ENCODE measurements around the gene FANCC. TPM values are rescaled to one million over a fixed set of nuclear protein-coding genes. Genes with fewer than 3 reads are reported as not detected.

FANCC gene
- total RNA-seq, 2 donors from 2014 or later: 4.9 to 21.2 TPM

DNA sequence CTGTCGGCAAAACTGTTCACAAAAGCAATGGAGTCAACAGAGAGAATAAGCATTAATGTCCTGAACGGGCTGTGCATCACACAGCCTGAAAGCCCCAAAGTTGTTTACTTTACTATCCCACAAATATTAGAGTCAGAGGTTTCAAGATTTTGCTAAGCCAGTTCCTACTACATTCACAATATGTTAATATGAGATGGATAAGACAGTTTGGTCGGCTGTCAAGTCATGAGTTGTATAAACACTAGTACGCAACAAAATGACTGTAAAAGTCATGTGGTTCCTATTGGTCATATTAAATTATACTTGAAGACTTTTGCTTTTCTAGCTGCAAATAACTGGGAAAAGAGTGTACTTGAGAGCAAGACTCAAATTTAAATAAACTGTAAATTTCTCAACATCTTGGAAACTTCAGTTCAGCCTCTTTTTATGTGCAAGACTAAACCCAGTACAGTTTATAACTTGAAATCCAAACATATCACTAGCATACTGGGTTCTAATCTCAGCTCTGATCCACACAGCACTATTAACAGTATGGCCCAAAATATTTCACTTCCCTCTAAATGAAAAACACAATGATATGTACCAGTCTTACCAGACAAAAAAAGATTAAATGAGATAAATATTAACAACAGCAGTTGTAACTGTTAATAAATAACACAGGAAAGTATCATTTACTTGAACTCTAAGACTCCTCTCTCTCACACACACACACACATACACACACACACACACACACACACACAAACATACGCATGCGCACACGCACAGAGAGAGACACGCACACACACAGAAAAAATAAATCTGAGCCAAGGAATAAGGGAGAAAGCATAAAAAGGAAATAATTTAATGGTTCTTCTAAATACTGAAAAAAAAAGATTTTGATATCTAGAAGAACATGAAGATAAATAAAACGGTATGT lies 33.1 kb downstream of the FANCC start:
- Histone ChIP-seq H3K9me3 (no peaks in the 10 kb centered on the region), H3K27ac (no peak overlapping the region), H3K27me3 (replicated peaks; ENCODE audit: insufficient read depth) (no peaks in the 10 kb centered on the region), H3K4me3 (no peak overlapping the region), H3K36me3 (no peaks in the 10 kb centered on the region), H3K4me1 (replicated peaks) (no peaks in the 10 kb centered on the region)
- intact Hi-C loops (cut with DNase I): no loop called here
- TF ChIP-seq POLR2A (IDR thresholded peaks at IDR 0.05): no peak
- TF ChIP-seq, protein P1, sequence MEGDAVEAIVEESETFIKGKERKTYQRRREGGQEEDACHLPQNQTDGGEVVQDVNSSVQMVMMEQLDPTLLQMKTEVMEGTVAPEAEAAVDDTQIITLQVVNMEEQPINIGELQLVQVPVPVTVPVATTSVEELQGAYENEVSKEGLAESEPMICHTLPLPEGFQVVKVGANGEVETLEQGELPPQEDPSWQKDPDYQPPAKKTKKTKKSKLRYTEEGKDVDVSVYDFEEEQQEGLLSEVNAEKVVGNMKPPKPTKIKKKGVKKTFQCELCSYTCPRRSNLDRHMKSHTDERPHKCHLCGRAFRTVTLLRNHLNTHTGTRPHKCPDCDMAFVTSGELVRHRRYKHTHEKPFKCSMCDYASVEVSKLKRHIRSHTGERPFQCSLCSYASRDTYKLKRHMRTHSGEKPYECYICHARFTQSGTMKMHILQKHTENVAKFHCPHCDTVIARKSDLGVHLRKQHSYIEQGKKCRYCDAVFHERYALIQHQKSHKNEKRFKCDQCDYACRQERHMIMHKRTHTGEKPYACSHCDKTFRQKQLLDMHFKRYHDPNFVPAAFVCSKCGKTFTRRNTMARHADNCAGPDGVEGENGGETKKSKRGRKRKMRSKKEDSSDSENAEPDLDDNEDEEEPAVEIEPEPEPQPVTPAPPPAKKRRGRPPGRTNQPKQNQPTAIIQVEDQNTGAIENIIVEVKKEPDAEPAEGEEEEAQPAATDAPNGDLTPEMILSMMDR (IDR thresholded peaks at IDR 0.05): no peak
- TF ChIP-seq POLR2AphosphoS5 (IDR thresholded peaks at IDR 0.05): peak; percentile 18
- 57% methylated on average over 9 of the region's 9 CpGs for WGBS
- no peak for DNase-seq (ENCODE audit: low spot score)

DNA sequence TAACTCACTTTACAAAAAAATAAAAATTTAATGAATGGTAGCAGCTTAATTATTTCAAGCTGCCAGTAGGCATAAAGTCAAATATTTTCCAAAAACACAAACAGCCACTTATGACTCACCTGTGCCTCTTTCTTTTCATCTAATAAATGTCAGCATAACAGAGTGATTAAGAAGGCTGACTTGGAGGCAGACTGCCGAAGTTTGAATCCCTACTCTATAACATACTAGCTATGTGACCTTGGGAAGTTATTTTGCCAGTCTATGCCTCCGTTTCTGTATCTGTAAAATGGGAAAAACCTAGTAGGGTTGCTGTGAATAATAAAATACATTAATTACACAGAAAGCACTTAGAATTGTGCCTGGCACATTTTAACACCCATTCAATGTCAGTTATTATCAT lies 33.8 kb downstream of the FANCC start:
- H3K36me3 ChIP-seq: no peaks in the 10 kb centered on the region
- TF ChIP-seq POLR2AphosphoS5 (IDR thresholded peaks at IDR 0.05): no peak
- TF ChIP-seq POLR2A (IDR thresholded peaks at IDR 0.05): no peak
- TF ChIP-seq, protein P1 (IDR thresholded peaks at IDR 0.05): no peak
- H3K4me3 ChIP-seq: no peak overlapping the region
- H3K9me3 ChIP-seq: no peaks in the 10 kb centered on the region
- H3K27ac ChIP-seq: no peak overlapping the region
- no peak for DNase-seq (ENCODE audit: low spot score)
- H3K27me3 ChIP-seq (replicated peaks; ENCODE audit: insufficient read depth): no peaks in the 10 kb centered on the region
- no peaks in the 10 kb centered on the region for H3K4me1 ChIP-seq (replicated peaks)
- intact Hi-C loops (cut with DNase I): no loop called here
- 27% methylated on average over 2 of the region's 2 CpGs for WGBS

DNA sequence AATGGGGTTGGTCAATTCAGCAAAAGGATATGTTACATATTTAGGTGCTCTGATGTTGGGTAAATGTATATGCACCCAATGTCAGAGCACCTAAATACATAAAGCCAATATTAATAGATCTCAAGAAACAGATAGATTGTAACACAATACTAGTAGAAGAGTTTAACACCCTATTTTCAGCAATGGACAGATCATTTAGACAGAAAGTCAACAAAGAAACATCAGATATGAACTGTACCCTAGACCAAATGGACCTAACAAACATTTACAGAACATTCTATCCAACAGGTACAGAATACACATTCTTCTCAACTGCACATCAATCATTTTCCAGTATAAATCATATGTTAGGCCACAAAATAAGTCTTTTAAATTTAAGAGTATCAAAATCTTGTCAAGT lies 35.2 kb downstream of the FANCC start:
- no peaks in the 10 kb centered on the region for H3K36me3 ChIP-seq
- H3K4me1 ChIP-seq (replicated peaks): no peaks in the 10 kb centered on the region
- no peak for DNase-seq (ENCODE audit: low spot score)
- H3K4me3 ChIP-seq: no peak overlapping the region
- no peaks in the 10 kb centered on the region for H3K9me3 ChIP-seq
- H3K27ac ChIP-seq: no peak overlapping the region
- intact Hi-C loops (cut with DNase I): no loop called here
- no peak for TF ChIP-seq POLR2AphosphoS5 (IDR thresholded peaks at IDR 0.05)
- TF ChIP-seq, protein P1 (IDR thresholded peaks at IDR 0.05): no peak
- no peak for TF ChIP-seq POLR2A (IDR thresholded peaks at IDR 0.05)
- H3K27me3 ChIP-seq (replicated peaks; ENCODE audit: insufficient read depth): no peaks in the 10 kb centered on the region

DNA sequence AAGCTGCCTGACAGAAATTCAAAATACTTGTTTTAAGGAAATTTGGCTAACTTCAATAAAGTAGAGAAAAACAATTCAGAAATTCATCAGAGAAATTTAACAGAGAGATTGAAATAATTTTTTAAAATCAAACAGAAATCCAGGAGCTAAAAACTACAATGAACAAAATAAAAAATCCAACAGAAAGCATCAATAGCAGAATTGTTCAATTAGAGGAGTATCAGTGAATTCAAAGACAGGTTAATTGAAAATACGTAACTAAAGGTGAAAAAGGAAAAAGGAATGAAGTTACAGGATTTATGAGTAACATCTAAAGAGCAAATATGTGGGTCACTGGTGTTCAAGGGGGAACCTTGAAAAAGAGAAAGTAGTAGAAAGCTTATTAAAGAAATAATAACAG lies 36.8 kb downstream of the FANCC start:
- intact Hi-C loops (cut with DNase I): no loop called here
- DNase-seq (ENCODE audit: low spot score): no peak
- H3K36me3 ChIP-seq: no peaks in the 10 kb centered on the region
- H3K27me3 ChIP-seq (replicated peaks; ENCODE audit: insufficient read depth): no peaks in the 10 kb centered on the region
- TF ChIP-seq, protein P1 (IDR thresholded peaks at IDR 0.05): no peak
- TF ChIP-seq POLR2AphosphoS5 (IDR thresholded peaks at IDR 0.05) (no peak), POLR2A (IDR thresholded peaks at IDR 0.05) (no peak)
- 95% methylated on average over 1 of the region's 1 CpG for WGBS
- no peak overlapping the region for H3K27ac ChIP-seq
- H3K9me3 ChIP-seq: no peaks in the 10 kb centered on the region
- no peaks in the 10 kb centered on the region for H3K4me1 ChIP-seq (replicated peaks)
- no peak overlapping the region for H3K4me3 ChIP-seq

DNA sequence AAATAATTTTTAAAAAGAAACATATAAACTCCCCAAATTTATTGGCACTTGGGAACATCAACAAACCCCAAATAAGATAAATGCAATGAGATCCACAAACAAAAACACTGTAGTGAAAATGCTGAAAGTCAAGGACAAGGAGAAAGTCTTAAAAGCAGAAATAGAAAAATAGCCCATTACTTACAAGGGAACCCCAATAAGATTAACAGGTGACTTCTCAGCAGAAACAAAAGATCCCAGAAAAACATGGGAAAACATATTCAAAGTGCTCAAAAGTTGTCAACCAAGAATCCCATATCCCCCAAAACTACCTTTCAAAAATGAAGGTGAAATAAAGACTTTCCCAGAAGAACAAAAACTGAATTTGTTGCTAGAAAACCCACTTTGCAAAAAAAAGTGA lies 40.0 kb downstream of the FANCC start:
- H3K9me3 ChIP-seq: no peaks in the 10 kb centered on the region
- TF ChIP-seq POLR2AphosphoS5 (IDR thresholded peaks at IDR 0.05) (no peak), POLR2A (IDR thresholded peaks at IDR 0.05) (no peak)
- TF ChIP-seq, protein P1 (IDR thresholded peaks at IDR 0.05): no peak
- H3K27ac ChIP-seq: no peak overlapping the region

More for the DNA sequence above, 40.0 kb downstream of the FANCC start:
- no peaks in the 10 kb centered on the region for H3K36me3 ChIP-seq
- H3K27me3 ChIP-seq (replicated peaks; ENCODE audit: insufficient read depth): no peaks in the 10 kb centered on the region
- intact Hi-C loops (cut with DNase I): no loop called here
- DNase-seq (ENCODE audit: low spot score): no peak
- no peak overlapping the region for H3K4me3 ChIP-seq
- no peaks in the 10 kb centered on the region for H3K4me1 ChIP-seq (replicated peaks)
